Suppressor macrophage treated with lipopolysaccharide for 1 hour (primary cell): ENCODE measurements around the gene ADNP2.

Experiments used
- DNase-seq, 3 donors: peaks; one replicate each; pipeline ENCODE4 v3.0.0-alpha.2; 2020 to 2022

The ADNP2 gene

DNA sequence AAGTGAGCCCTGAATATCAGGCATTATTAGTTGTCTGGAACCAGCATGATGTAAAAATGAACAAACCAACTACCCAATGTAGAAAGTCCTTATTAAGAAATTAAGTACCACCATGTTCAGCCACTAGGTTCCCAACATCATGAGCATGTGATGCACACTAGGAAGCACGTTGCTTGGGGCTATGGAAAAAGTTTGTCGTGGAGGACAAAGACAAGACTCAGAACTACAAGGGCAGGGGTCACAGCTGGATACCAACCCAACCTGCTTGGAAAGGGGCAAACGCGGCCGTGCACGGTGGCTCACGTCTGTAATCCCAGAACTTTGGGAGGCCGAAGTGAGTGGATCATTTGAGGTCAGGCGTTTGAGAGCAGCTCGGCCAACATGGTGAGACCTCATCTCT, 64.0 kb downstream of the ADNP2 start:
- no peak for DNase-seq

DNA sequence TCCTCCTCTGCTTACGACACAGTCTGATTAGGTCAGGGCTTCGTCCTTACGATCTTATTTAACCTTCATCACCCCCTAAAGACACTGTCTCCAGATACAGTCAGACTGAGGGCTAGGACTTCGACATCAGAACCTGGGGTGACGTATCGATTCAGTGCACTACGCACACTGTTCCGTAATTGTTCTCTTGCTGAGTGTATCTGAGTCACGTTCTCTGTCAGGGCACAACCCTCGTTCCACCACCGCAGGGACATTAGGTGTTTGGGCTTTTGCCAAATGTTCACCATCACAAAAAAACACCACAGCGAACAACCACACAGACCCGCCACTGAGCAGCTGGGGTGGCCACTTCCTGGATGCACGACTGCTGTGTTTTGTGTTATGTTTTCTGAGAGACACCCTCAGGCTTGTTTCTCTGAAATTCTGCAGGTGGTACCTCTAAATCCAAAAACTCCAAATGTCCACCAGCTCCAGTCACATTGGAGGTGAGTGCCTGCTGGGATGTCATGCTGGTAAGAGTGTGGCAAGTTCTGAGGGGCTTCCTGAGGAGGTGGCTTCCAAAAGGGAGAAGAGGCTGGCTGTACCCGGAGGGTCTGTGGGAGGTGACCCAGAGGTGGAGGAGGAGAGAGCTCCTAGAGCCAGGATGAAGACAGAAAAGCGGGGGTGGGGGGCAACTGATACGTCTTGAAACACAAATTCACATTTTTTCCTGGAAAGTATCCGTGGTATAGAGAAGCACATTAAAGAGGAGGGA, 66.6 kb downstream of the ADNP2 start:
- no peak for DNase-seq

DNA sequence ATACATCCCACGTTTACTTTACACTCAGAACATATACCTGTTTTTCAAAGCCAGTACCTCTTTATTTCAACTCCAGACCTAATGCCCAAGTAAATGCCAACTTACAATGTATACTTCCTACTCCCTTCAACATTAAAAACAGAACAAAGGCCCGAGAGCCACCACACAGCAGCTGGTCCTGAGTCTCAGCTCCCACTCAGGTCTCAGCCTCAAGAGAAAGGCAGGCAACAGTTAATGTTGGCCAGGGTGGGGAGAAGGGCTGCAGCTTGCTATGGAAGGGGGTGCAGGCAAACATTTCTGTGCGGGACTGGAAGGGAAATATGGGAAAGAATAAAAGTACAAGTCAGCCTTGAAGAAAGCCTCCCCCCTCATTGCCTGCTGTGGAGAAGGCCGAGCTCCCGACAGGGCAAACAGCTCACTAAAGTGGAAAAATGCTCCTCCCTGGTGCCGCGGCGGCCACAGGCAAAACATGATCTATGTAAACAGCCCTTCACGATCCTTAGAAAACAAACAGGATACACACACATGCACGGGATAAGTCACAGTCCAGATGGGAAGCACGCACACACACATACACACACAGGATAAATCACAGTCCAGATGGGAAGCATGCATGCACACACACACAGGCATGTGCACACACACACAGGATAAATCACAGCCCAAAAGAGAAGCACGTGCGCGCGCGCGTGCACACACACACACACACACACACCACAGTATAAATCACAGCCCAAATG, 67.4 kb downstream of the ADNP2 start:
- DNase-seq = no peak

- no peak for DNase-seq
Measured at GRCh38 chr18:80177128-80177527, 68.1 kb downstream of the ADNP2 start.

DNA sequence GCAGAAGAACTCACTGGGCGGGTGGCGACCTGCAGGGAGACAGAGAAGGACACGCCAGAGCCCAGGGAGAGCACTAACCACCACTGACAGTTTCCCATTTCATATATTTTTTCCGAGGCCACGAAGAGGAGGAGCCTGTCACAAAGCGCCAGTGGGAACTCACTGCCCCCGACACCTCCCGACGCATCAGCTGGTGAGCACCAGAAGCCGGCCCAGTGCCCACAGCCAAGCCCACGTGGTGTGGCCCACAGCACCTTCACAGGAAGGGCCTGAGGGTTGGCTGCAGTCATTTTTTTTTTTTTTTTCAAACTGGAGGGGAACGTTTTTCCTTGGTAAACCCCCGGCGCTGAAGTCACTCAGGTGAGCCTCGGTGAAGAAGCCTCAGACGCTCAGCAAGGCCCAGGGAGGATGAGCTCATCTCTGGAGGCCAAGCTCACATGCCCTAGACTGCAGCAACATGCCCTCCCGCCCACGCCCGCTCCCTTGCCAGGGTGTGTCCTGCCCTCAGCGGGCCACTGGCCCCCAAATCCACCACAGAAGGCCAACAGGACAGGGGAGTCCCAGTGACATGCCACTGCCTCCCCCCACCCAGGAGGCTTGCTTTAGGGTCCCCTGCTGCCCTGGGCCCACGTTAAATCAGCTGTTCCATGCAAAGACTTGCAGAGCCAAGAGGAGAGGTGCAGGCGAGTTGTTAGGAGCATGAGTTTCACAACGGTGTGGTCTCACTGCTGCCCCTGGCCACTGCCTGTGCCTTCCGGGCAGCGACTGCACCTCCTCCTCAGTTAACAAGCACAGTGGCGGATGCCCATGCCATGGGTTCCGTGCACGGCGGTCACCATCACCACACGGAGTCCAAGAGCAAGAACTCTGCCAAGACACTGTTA, 70.1 kb downstream of the ADNP2 start:
- DNase-seq = no peak

GRCh38 chr18:80179857-80180558, 70.9 kb downstream of the ADNP2 start:
- DNase-seq = no peak

- no peak for DNase-seq
Measured at GRCh38 chr18:80180778-80181564, 71.9 kb downstream of the ADNP2 start.

DNA sequence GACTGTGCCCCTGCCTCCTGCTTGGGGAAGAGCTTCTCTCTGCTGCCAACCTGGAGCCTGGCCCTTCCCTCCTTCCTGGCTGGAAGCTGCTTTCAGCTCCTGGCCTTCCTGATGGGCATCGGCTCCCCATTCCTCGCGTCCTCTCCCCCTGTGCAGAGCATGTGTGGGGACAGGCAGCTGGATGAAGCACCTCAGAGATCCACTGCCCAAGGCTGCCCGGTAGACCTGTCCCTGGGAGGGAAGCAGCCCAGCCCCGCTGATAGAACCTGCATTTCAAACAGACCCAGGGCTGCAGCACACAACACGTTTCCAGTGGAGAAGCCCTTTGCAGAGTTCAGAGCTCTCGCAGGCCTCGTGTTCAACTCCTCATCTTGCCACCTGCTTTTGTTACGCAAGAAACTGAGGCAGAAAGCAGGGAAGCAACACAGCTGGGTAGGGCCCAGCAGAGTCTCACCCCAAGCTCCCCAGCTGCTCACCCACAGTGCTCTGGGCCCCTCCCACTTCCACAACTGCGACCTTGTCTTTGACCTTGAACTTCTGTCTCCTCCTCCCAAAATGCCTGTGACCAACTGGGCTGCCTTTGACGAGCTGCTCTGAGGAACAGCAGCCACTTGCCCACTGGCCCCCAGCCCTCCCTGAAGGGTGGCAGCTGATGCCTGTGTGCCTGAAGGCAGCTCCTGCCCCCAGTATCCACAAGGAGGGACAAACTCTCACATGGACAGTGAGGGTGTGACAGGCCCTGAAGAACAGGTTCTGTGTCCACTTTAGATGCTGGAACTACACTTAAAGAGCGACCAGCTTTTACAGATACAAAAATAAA, 72.8 kb downstream of the ADNP2 start:
- DNase-seq = no peak

GRCh38 chr18:80182855-80183254, 73.8 kb downstream of the ADNP2 start:
- no peak for DNase-seq

GRCh38 chr18:80183273-80184050, 74.4 kb downstream of the ADNP2 start:
- DNase-seq = no peak

- no peak for DNase-seq
Measured at GRCh38 chr18:80184243-80184772, 75.2 kb downstream of the ADNP2 start.

GRCh38 chr18:80185545-80185944, 76.5 kb downstream of the ADNP2 start:
- no peak for DNase-seq

GRCh38 chr18:80187956-80188642, 79.0 kb downstream of the ADNP2 start:
- DNase-seq = no peak

- DNase-seq = no peak
Measured at GRCh38 chr18:80188643-80189530, 79.8 kb downstream of the ADNP2 start.

DNA sequence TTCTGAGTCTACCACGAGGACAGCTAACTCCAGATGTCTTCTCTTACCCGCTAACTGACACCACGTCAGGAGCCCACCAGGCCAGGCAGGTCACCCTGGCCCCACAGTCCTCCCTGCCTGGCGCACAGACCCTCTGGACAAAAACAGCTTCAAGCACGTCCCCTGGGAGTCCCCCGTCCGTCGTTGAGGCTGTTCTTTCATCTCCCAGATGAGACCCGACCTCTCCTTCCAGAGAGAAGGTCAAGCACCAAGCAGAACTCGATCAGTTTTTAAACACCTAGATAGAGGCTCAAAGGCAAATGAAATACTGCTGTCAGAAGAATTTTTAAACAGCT, 80.4 kb downstream of the ADNP2 start:
- no peak for DNase-seq
